Heart left ventricle (tissue), 16 donors: Measurements from ENCODE around the gene NCEH1. TPM values are rescaled to one million over a fixed set of nuclear protein-coding genes. Genes with fewer than 3 reads are reported as not detected.
A peak's percentile ranks its signal among the peaks of the same experiment; 100 is the strongest.

Source experiments
- ATAC-seq, 4 donors: fragments of 200-7000 bp; cut with Tn5 transposase; one replicate each; pipeline ENCODE4 v1.9.1; 2020 to 2022; ENCODE audit warnings: moderate library complexity in 4 of 4, mild to moderate bottlenecking in 3 of 4, moderate number of reproducible peaks in 1 of 4
- DNase-seq, 5 donors: peaks; one replicate each; pipeline ENCODE4 v3.0.0-alpha.2; 2020
- H3K27ac ChIP-seq, 12 donors: fragments of 200-600 bp; sonication (generic) in 4 of 12; one replicate each; pipeline versions ENCODE4 v1.5.0 to v1.8.0; 2016 to 2022; ENCODE audit warnings: mild to moderate bottlenecking in 2 of 12
- H3K27me3 ChIP-seq, 9 donors: fragments of 200-600 bp; sonication (generic) in 2 of 9; one replicate each; pipeline versions ENCODE4 v1.5.1 to v1.8.0; 2016 to 2022; ENCODE audit warnings: mild to moderate bottlenecking in 3 of 9
- H3K36me3 ChIP-seq, 9 donors: fragments of 200-600 bp; sonication (generic) in 2 of 9; one replicate each; pipeline versions ENCODE4 v1.5.0 to v1.8.0; 2018 to 2022; ENCODE audit warnings: mild to moderate bottlenecking in 2 of 9
- H3K4me1 ChIP-seq, 12 donors: fragments of 200-600 bp; sonication (generic) in 4 of 12; one replicate each; pipeline versions ENCODE4 v1.5.0 to v1.8.0; 2016 to 2022; ENCODE audit warnings: mild to moderate bottlenecking in 3 of 12
- H3K4me3 ChIP-seq, 12 donors: fragments of 200-600 bp; sonication (generic) in 4 of 12; one replicate each; pipeline versions ENCODE4 v1.5.0 to v1.8.0; 2017 to 2022; ENCODE audit warnings: mild to moderate bottlenecking in 9 of 12, moderate library complexity in 4 of 12
- H3K9me3 ChIP-seq, 12 donors: fragments of 200-600 bp; sonication (generic) in 4 of 12; one replicate each; pipeline versions ENCODE4 v1.5.0 to v1.8.0; 2016 to 2022; ENCODE audit warnings: mild to moderate bottlenecking in 1 of 12
- POLR2A ChIP-seq, 2 donors: fragments of 450-650 bp; IDR thresholded peaks; one replicate each; pipeline ENCODE4 v1.6.1; 2017; ENCODE audit warnings: antibody characterized with exemption in 2 of 2, mild to moderate bottlenecking in 2 of 2, moderate library complexity in 2 of 2
- WGBS, 4 donors: extraction: QIAGEN DNeasy Blood & Tissue Kit in 2 of 4; methylation state at CpG; one replicate each; pipeline versions ENCODE4 v1.1.5 to v1.1.7; 2013 to 2018; 5-methylcytosine and 5-hydroxymethylcytosine counted together
- intact Hi-C, 10 donors: fragments of 100-400 bp; cut with DNase I; formaldehyde crosslinking; loops; one replicate each; pipeline versions ENCODE4 v1.11.1 to v1.14.2; 2022
- polyA plus RNA-seq, 2 donors: library from polyadenylated mRNA; stranded (reverse); fragments of 200-250 nt; gene quantifications; one replicate each; pipeline ENCODE4 v1.2.3, GENCODE V29; 2013
- total RNA-seq, 9 donors: library from RNA; depleted of rRNA in 2 of 9; stranded (reverse); fragments of >200 nt in 2 of 9; fragmentation: NEBNext Ultra II Directional in 3 of 9; extraction: Animal tissue kit (Norgen Biotek cat#: 25700) in 3 of 9; gene quantifications; one replicate each; pipeline versions ENCODE4 v1.1.0 to v1.2.4, GENCODE V29; 2016 to 2023
- TF ChIP-seq, protein P1 (sequence below), 12 donors: fragments of 200-600 bp; sonication (generic) in 4 of 12; IDR thresholded peaks; one replicate each; pipeline versions ENCODE4 v1.5.0 to v1.8.0; 2018 to 2022; ENCODE audit warnings: antibody characterized with exemption in 12 of 12, mild to moderate bottlenecking in 5 of 12
- donor health status: ischemic (EF 13 %, LVEDD 7.1; RV severe dilation, severe dysfunction).
- donor health status: healthy with polysubstance abuse.
- donor health status: DM: no; HTN: yes; CAD: no.
- donor health status: DM: no; HTN: no; CAD: no.
- donor health status: ischemic (EF 25% LVEDD 6.9; RV normal size, moderate dysfunction).
- donor health status: ischemic (EF 25% LVEDD 5.7; RV mildly dilated, moderate dysfunction).
- donor health status: healthy.
- donor health status: DM: yes; HTN: yes; CAD: no.
- donor health status: ischemic (EF 35%, LVEDD 5.7; RV mildly dilated, moderate dysfunction).
- donor health status: nonischemic (EF 11% LVEDD 7.7; RV severe dilation, severe dysfunction).
- donor health status: DM: yes; HTN: yes; CAD: no.
- donor health status: PGD.
- donor health status: ischemic (EF 29% LVEDD 5.4; RV normal size, mild dysfunction).
- donor health status: nonischemic (EF 23%, LVEDD 6.1; RV moderate dilation, normal function).

The NCEH1 gene
- total and polyA plus RNA-seq, 11 donors: 10.9 to 72.7 (median 50.1) TPM

DNA sequence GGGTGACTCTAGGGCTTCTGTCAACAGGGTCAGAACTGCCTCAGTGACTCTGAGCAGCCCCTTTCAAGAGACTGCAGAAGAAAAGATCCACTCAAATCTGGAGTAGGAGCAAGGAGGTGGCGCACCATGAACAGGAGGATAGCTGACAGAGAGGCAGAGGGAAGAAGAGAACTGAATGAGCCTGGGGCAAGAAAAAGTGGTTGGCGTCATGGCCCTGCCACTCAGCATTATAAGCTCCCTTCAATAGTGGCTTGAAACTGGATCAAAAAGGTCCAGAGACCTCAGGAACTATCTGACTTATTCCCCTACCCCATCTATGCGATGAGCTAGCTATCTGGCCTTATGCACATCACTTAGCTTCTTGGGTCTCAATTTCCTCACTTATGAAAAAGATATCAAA, 66.6 kb downstream of the NCEH1 start:
- DNase-seq (no peak), ATAC-seq (no peak)
- Histone ChIP-seq H3K27ac (no peak overlapping the region), H3K36me3 (peaks cover 0 to 51% (median 20%) of the 10 kb centered on the region in 9 donors), H3K9me3 (no peaks in the 10 kb centered on the region), H3K4me1 (peaks cover 0 to 32% (median 15%) of the 10 kb centered on the region in 12 donors), H3K27me3 (no peaks in the 10 kb centered on the region), H3K4me3 (no peak overlapping the region)
- no peak for TF ChIP-seq POLR2A (IDR thresholded peaks at IDR 0.05)
- TF ChIP-seq, protein P1, sequence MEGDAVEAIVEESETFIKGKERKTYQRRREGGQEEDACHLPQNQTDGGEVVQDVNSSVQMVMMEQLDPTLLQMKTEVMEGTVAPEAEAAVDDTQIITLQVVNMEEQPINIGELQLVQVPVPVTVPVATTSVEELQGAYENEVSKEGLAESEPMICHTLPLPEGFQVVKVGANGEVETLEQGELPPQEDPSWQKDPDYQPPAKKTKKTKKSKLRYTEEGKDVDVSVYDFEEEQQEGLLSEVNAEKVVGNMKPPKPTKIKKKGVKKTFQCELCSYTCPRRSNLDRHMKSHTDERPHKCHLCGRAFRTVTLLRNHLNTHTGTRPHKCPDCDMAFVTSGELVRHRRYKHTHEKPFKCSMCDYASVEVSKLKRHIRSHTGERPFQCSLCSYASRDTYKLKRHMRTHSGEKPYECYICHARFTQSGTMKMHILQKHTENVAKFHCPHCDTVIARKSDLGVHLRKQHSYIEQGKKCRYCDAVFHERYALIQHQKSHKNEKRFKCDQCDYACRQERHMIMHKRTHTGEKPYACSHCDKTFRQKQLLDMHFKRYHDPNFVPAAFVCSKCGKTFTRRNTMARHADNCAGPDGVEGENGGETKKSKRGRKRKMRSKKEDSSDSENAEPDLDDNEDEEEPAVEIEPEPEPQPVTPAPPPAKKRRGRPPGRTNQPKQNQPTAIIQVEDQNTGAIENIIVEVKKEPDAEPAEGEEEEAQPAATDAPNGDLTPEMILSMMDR (IDR thresholded peaks at IDR 0.05): no peak
- WGBS, 4 donors: 95 to 100% (median 97%) methylated on average over 3 of the region's 3 CpGs
- intact Hi-C loops: no loop called here

DNA sequence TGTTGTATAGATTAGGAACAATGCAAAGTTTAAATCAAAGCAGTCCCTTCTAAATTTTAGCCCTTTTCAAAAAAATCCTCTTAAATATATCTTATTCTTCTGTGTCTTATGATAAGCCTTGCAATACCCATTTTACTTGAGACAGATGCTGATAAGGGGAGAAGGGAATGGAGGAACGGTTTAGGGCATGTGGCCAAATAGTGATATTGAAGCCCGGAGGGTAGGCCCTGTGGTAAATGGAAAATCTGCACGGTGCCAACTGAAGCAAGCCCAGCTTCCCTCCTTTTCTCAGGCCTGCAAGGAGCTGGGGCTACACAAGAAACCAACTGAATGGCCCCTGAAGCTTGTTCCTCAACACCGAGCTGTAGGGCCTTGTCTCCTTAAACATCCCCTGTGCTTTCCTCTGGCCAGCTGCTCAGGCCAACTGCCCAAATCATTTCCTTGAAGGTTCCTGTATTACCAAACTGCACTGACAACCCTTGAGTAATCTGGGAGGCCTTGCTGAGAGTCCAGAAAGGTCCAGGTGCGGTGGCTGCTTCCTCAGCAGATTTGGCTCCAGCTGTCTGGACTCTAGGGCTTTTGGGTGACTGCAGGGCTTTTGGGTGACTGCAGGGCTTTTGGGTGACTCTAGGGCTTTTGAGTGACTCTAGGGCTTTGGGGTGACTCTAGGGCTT, 67.2 kb downstream of the NCEH1 start:
- Histone ChIP-seq H3K4me3 (no peak overlapping the region), H3K4me1 (peaks cover 0 to 26% (median 12%) of the 10 kb centered on the region in 12 donors), H3K27ac (no peak overlapping the region), H3K27me3 (no peaks in the 10 kb centered on the region), H3K36me3 (peaks cover 0 to 56% (median 20%) of the 10 kb centered on the region in 9 donors), H3K9me3 (no peaks in the 10 kb centered on the region)
- intact Hi-C loops: no loop called here
- DNase-seq: no peak
- whole genome bisulfite sequencing, 4 donors: 71 to 77% (median 75%) methylated on average over 5 of the region's 5 CpGs
- TF ChIP-seq POLR2A (IDR thresholded peaks at IDR 0.05): no peak
- TF ChIP-seq, protein P1 (IDR thresholded peaks at IDR 0.05): no peak
- peak in 1 of 4 donors; percentile 14 for ATAC-seq

DNA sequence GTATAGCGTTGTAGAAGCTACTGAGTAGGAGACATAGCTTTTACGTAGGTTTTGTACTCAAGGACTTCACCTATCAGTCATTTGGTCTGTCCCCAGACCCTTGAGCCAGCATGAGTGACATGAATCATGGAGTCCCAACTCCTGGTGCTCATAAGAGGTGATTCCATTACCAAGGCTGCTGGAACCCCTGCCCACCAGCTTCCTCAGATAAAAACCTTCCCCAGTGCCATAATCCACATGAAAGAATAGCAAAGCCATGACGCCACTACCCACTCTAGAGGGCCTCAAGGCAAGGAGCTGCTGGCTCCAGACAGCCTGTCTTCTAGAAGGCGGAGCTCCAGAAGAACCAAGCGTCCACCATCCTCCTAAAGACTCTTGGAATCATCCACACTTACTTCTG, 69.6 kb downstream of the NCEH1 start:
- H3K27me3 ChIP-seq: no peaks in the 10 kb centered on the region
- H3K27ac ChIP-seq: no peak overlapping the region
- WGBS, 4 donors: 94 to 97% (median 96%) methylated on average over 5 of the region's 5 CpGs
- peaks cover 0 to 3% (median 0%) of the 10 kb centered on the region in 12 donors for H3K4me1 ChIP-seq
- H3K9me3 ChIP-seq: no peaks in the 10 kb centered on the region
- DNase-seq (no peak), ATAC-seq (no peak)
- intact Hi-C loops: no loop called here
- H3K36me3 ChIP-seq: peaks cover 0 to 61% (median 20%) of the 10 kb centered on the region in 9 donors
- no peak overlapping the region for H3K4me3 ChIP-seq
- TF ChIP-seq, protein P1 (IDR thresholded peaks at IDR 0.05): no peak
- TF ChIP-seq POLR2A (IDR thresholded peaks at IDR 0.05): no peak

DNA sequence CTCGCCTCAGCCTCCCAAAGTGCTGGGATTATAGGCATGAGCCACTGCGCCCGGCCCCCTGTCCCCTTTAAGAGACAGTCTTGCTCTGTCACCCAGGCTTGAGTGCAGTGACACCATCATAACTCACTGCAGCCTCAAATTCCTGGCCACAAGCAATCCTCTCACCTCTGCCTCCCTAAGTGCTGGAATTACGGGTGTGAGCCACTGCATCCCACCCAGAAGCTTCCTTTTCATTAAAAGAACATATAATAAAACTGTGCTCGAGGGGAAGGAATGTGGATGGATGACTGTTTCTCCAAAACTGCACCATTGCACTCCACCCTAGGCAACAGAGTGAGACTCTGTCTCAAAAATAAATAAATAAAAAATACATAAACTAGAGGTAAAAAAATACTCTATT, 70.1 kb downstream of the NCEH1 start:
- Histone ChIP-seq H3K36me3 (peaks cover 0 to 64% (median 21%) of the 10 kb centered on the region in 9 donors), H3K27me3 (no peaks in the 10 kb centered on the region), H3K27ac (no peak overlapping the region), H3K9me3 (no peaks in the 10 kb centered on the region), H3K4me3 (no peak overlapping the region), H3K4me1 (peaks cover 0 to 2% (median 0%) of the 10 kb centered on the region in 12 donors)
- no peak for DNase-seq
- intact Hi-C loops: no loop called here
- TF ChIP-seq, protein P1 (IDR thresholded peaks at IDR 0.05): no peak
- no peak for TF ChIP-seq POLR2A (IDR thresholded peaks at IDR 0.05)
- 94 to 98% (median 96%) methylated on average over 5 of the region's 5 CpGs for WGBS, 4 donors
- no peak for ATAC-seq
